Placental pericyte (primary cell): ENCODE measurements around the gene OOSP4A. TPM values are rescaled to one million over a fixed set of nuclear protein-coding genes. Genes with fewer than 3 reads are reported as not detected.

Experiments used
- total RNA-seq: library from RNA; depleted of rRNA; stranded (reverse); fragments of >200 nt; gene quantifications from 2 replicates; pipeline ENCODE4 v1.2.3, GENCODE V29; 2012

OOSP4A gene
- total RNA-seq, result not detected in 2 replicates

DNA sequence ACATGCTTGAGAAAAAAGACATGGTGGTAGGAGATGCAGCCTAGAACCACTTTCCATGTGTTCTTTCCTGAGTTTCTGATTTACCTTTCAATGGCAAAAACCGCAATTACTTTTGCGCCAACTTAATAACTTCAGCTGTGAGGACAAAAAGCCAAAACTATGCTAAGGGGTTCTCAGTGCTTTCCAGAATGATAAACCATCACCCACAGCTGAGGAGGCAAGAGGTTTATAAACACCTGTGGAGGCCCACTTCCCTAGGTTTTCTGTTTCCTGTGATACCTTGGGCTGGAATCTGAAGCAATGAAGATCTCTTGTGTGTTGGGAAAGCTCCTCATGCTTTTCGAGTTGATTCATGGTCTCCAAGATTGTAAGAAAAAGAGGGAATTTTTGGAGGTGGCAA, at the start of gene OOSP4A:
OOSP4A (plus strand) TSS at position 301 of the 400 bp plus-strand sequence; CDS start at position 301, 0 bp downstream.

DNA sequence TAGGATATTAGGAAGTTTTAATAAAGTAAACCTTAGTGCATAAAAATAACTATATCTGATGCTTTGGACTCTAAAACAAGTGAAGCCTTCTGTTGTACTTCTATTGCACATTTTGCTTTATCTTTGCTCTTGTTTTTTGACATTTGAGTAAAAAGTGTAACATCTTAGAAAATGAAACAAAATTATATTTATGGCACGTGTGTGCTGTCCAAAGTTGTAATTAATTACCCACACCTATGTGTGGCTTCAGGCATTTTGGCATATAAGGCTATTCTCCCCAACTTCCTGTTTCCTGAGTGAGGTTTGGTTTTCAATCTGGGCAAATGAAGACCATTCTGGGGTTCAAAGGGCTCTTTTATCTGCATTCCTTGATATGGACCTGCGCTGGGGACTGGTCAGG, 25.7 kb upstream of the OOSP4A start, which contains the start of gene OOSP1:
OOSP1 (plus strand) TSS at position 301 of the 400 bp plus-strand sequence; CDS start at position 324, 23 bp downstream.

DNA sequence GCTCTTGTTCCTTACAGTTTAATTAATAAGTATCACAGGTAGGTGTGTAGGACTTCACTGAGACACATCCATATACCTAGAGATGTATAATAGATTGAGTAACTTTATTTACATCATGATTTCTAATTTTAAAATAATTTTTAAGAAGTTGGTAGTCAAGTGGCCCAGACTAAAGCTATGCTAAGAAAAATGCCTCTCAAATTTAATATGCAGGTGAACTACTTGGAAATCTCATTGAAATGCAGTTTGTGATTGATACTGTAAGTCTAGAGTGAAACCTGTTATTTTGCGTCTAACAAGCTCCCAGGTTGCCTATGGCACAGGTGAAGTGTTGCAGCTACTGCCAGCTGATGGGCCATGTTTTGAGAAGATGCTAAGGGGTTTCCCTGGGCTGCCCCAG, 53.0 kb downstream of the OOSP4A start, which contains the start of gene OOSP4B:
OOSP4B (plus strand) TSS at position 301 of the 400 bp plus-strand sequence.

Other genes with a start within 250 kb of the OOSP4A start
- gene STX3, start 208.7 kb upstream of the OOSP4A start, total RNA-seq, result 32.5 and 115 TPM in 2 replicates
- 19.9 and 37.5 TPM in 2 replicates for gene MRPL16, start 153.3 kb upstream of the OOSP4A start, total RNA-seq
- gene CBLIF, start 118.5 kb upstream of the OOSP4A start, total RNA-seq, result not detected in 2 replicates
- gene TCN1, start 97.5 kb upstream of the OOSP4A start, total RNA-seq, result not detected in 2 replicates
- gene OOSP3, start 85.3 kb upstream of the OOSP4A start, total RNA-seq, result not detected in 2 replicates
- not detected in 2 replicates for gene OOSP1, start 25.6 kb upstream of the OOSP4A start, total RNA-seq
- gene OOSP4B, start 53.1 kb downstream of the OOSP4A start, total RNA-seq, result not detected in 2 replicates
- not detected in 2 replicates for gene OOSP2, start 76.4 kb downstream of the OOSP4A start, total RNA-seq
- not detected in 2 replicates for gene MS4A3, start 92.6 kb downstream of the OOSP4A start, total RNA-seq
- not detected in 2 replicates for gene MS4A2, start 124.6 kb downstream of the OOSP4A start, total RNA-seq
- gene MS4A6A, start 219.1 kb downstream of the OOSP4A start, total RNA-seq, result not detected in 2 replicates